Upper lobe of right lung (tissue), 1 donor: ENCODE data around the gene PNN. TPM values are rescaled to one million over a fixed set of nuclear protein-coding genes. Genes with fewer than 3 reads are reported as not detected.
A peak's percentile ranks its signal among the peaks of the same experiment; 100 is the strongest.
"Not testable (repeated sequence)": the region's sequence is repeated elsewhere in the genome, so short reads cannot be mapped to it uniquely, and the experiment has no call there.

Source experiments
- ATAC-seq: fragments of 200-7000 bp; cut with Tn5 transposase; one replicate; pipeline ENCODE4 v1.9.1; 2020; ENCODE audit warnings: mild to moderate bottlenecking, moderate library complexity
- DNase-seq: peaks from one replicate; pipeline ENCODE4 v3.0.0-alpha.2; 2020
- H3K27ac ChIP-seq: fragments of 200-600 bp; one replicate; pipeline ENCODE4 v1.8.0; 2022
- H3K27me3 ChIP-seq: fragments of 200-600 bp; one replicate; pipeline ENCODE4 v1.8.0; 2022; ENCODE audit warnings: mild to moderate bottlenecking
- H3K36me3 ChIP-seq: fragments of 200-600 bp; one replicate; pipeline ENCODE4 v1.8.0; 2022
- H3K4me1 ChIP-seq: fragments of 200-600 bp; one replicate; pipeline ENCODE4 v1.8.0; 2022
- H3K4me3 ChIP-seq: fragments of 200-600 bp; one replicate; pipeline ENCODE4 v1.8.0; 2022; ENCODE audit warnings: mild to moderate bottlenecking
- H3K9me3 ChIP-seq: fragments of 200-600 bp; one replicate; pipeline ENCODE4 v1.8.0; 2022
- CTCF ChIP-seq: fragments of 200-600 bp; IDR thresholded peaks from one replicate; pipeline ENCODE4 v1.8.0; 2022; ENCODE audit warnings: antibody characterized with exemption
- intact Hi-C: fragments of 100-400 bp; cut with DNase I; formaldehyde crosslinking; loops from one replicate; pipeline ENCODE4 v1.11.0; 2022
- long read RNA-seq: library from polyadenylated mRNA; unstranded; transcript quantifications from one replicate; pipeline ENCODE4 v2.0.0, GENCODE V29; 2021
- total RNA-seq: library from RNA; stranded (reverse); fragmentation: NEBNext Ultra II Directional; extraction: Animal tissue kit (Norgen Biotek cat#: 25700); gene quantifications from one replicate; pipeline ENCODE4 v1.2.1, GENCODE V29; 2021
- donor health status: DM: no; HTN: yes; CAD: no; lungs with severe emphysema.

Gene PNN
- total RNA-seq: 39.9 TPM
- long read RNA-seq, transcript PNN-201 (9 exons, 3,576 nt): major isoform, 51 of 56 reads
- long read RNA-seq, partial matches to known transcripts: 1 of 56 reads
- long read RNA-seq, other reads (novel, unspliced or antisense): 3 of 56 reads

GRCh38 chr14:39174560-39175444 is at the start of gene PNN:
PNN (plus strand) TSS chr14:39175254; CDS start chr14:39175280, 26 bp downstream.
- H3K27me3 ChIP-seq: no peaks in the 10 kb centered on the region
- no peaks in the 10 kb centered on the region for H3K9me3 ChIP-seq
- H3K4me3 ChIP-seq: peak within 1 kb of the TSS; percentile 75
- ATAC-seq (peak; percentile 97), DNase-seq (peak; percentile 97)
- no peak for TF ChIP-seq CTCF
- peaks cover 36% of the 10 kb centered on the region for H3K36me3 ChIP-seq
- peaks cover 19% of the 10 kb centered on the region for H3K4me1 ChIP-seq
- H3K27ac ChIP-seq: peak within 1 kb of the TSS; percentile 92
- intact Hi-C loops: no loop called here

GRCh38 chr14:39137835-39138234 is 37.2 kb upstream of the PNN start:
- H3K4me3 ChIP-seq, ATAC-seq, H3K27ac ChIP-seq, intact Hi-C loops, H3K27me3 ChIP-seq, DNase-seq, H3K4me1 ChIP-seq, H3K9me3 ChIP-seq: not testable (repeated sequence)
- H3K36me3 ChIP-seq: peaks cover 51% of the 10 kb centered on the region

GRCh38 chr14:39138440-39138839 is 36.6 kb upstream of the PNN start:
- intact Hi-C loops: no loop called here
- Histone ChIP-seq H3K27ac (no peak overlapping the region), H3K9me3 (no peaks in the 10 kb centered on the region), H3K4me3 (no peak overlapping the region), H3K36me3 (peaks cover 47% of the 10 kb centered on the region), H3K27me3 (no peaks in the 10 kb centered on the region), H3K4me1 (no peaks in the 10 kb centered on the region)
- no peak for ATAC-seq
- TF ChIP-seq CTCF: no peak
- no peak for DNase-seq

- Histone ChIP-seq H3K9me3 (no peaks in the 10 kb centered on the region), H3K4me3 (no peak overlapping the region), H3K4me1 (no peaks in the 10 kb centered on the region), H3K27ac (no peak overlapping the region), H3K36me3 (peaks cover 37% of the 10 kb centered on the region), H3K27me3 (no peaks in the 10 kb centered on the region)
- ATAC-seq (no peak), DNase-seq (no peak)
- intact Hi-C loops: no loop called here
- TF ChIP-seq CTCF: no peak
These were observed 34.9 kb upstream of the PNN start for GRCh38 chr14:39140170-39140569.

- H3K27ac ChIP-seq, DNase-seq, H3K9me3 ChIP-seq, H3K4me3 ChIP-seq, H3K4me1 ChIP-seq, ATAC-seq, H3K27me3 ChIP-seq, intact Hi-C loops: not testable (repeated sequence)
- H3K36me3 ChIP-seq: peaks cover 24% of the 10 kb centered on the region
These were observed 33.4 kb upstream of the PNN start for GRCh38 chr14:39141623-39142022.

GRCh38 chr14:39143226-39143625 is 31.8 kb upstream of the PNN start:
- H3K4me1 ChIP-seq, H3K9me3 ChIP-seq, DNase-seq, H3K27me3 ChIP-seq, H3K4me3 ChIP-seq, ATAC-seq, H3K27ac ChIP-seq, intact Hi-C loops: not testable (repeated sequence)
- H3K36me3 ChIP-seq: peaks cover 18% of the 10 kb centered on the region

GRCh38 chr14:39145266-39145966 is 29.6 kb upstream of the PNN start:
- TF ChIP-seq CTCF: no peak
- Histone ChIP-seq H3K27ac (no peak overlapping the region), H3K36me3 (peaks cover 26% of the 10 kb centered on the region), H3K27me3 (no peaks in the 10 kb centered on the region), H3K4me3 (no peak overlapping the region), H3K9me3 (no peaks in the 10 kb centered on the region), H3K4me1 (no peaks in the 10 kb centered on the region)
- DNase-seq (no peak), ATAC-seq (no peak)
- intact Hi-C loops: no loop called here
